ENCODE measurements around the gene WNT10A.
"Not testable (repeated sequence)": the region's sequence is repeated elsewhere in the genome, so short reads cannot be mapped to it uniquely, and the experiment has no call there.

The WNT10A gene

DNA sequence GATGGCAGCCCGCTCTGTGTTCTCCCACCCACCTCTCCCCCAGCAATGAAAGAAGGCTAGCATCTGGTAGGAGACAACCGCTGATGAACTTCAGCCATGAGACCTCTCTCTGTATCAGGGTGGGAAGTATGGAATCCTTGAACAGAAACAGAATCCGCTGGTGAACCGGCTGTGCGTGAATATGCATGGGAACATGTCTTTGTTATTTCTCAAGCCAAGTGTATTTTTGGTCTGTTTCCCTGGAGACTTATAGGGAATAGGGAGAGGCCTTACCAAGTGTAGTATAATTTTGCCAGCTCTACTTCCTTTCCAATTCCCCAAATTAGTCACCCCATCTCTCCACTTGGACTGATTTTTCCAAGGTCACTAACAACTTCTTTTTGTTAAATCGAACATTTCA lies 30.1 kb downstream of the WNT10A start:
- H3K9me3 ChIP-seq, result no peaks in the 10 kb centered on the region
- TF ChIP-seq, protein P1, sequence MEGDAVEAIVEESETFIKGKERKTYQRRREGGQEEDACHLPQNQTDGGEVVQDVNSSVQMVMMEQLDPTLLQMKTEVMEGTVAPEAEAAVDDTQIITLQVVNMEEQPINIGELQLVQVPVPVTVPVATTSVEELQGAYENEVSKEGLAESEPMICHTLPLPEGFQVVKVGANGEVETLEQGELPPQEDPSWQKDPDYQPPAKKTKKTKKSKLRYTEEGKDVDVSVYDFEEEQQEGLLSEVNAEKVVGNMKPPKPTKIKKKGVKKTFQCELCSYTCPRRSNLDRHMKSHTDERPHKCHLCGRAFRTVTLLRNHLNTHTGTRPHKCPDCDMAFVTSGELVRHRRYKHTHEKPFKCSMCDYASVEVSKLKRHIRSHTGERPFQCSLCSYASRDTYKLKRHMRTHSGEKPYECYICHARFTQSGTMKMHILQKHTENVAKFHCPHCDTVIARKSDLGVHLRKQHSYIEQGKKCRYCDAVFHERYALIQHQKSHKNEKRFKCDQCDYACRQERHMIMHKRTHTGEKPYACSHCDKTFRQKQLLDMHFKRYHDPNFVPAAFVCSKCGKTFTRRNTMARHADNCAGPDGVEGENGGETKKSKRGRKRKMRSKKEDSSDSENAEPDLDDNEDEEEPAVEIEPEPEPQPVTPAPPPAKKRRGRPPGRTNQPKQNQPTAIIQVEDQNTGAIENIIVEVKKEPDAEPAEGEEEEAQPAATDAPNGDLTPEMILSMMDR (IDR thresholded peaks at IDR 0.05; ENCODE audit: low read depth, low read length), result no peak
- no peak overlapping the region for H3K4me3 ChIP-seq (ENCODE audit: low read depth, low read length)
- H3K36me3 ChIP-seq, result no peaks in the 10 kb centered on the region
- H3K4me1 ChIP-seq, result no peaks in the 10 kb centered on the region
- no peak for DNase-seq
- no peaks in the 10 kb centered on the region for H3K27me3 ChIP-seq

GRCh38 chr2:218920504-218920903 lies 39.9 kb downstream of the WNT10A start:
- H3K9me3 ChIP-seq, result no peaks in the 10 kb centered on the region; the same call in none of the 2 replicates
- TF ChIP-seq, protein P1 (IDR thresholded peaks at IDR 0.05; ENCODE audit: low read depth, low read length), result no peak
- no peaks in the 10 kb centered on the region for H3K36me3 ChIP-seq
- no peak for DNase-seq
- no peak overlapping the region for H3K4me3 ChIP-seq (ENCODE audit: low read depth, low read length)
- no peaks in the 10 kb centered on the region for H3K4me1 ChIP-seq
- no peaks in the 10 kb centered on the region for H3K27me3 ChIP-seq

- DNase-seq, result no peak
- H3K27me3 ChIP-seq, result no peaks in the 10 kb centered on the region
- TF ChIP-seq, protein P1 (IDR thresholded peaks at IDR 0.05; ENCODE audit: low read depth, low read length), result no peak
- H3K9me3 ChIP-seq, result no peaks in the 10 kb centered on the region; the same call in none of the 2 replicates
- H3K4me1 ChIP-seq, result no peaks in the 10 kb centered on the region
- no peak overlapping the region for H3K4me3 ChIP-seq (ENCODE audit: low read depth, low read length)
- no peaks in the 10 kb centered on the region for H3K36me3 ChIP-seq
Measured at GRCh38 chr2:218924757-218925156, 44.1 kb downstream of the WNT10A start.

GRCh38 chr2:218925434-218925833 lies 44.8 kb downstream of the WNT10A start:
- TF ChIP-seq, protein P1 (IDR thresholded peaks at IDR 0.05; ENCODE audit: low read depth, low read length), result no peak

DNA sequence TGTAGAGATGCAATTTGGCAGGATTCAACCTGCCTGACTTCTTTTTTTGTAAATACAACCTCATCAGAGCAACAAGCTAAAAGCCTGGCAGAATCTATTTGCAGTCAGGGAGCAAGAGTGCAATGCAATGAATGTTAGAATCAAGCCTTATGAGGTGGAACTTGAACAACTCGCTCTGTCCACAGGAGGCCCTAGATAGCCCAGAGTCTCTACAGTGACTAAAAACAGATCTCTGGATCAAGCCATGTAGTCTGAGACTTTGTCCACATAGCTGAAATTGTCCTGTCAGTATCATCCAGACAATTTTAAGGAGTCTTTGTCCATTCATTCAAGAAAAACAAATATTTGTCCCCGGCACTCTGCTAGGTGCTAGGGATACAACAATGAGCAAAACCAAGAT lies 46.8 kb downstream of the WNT10A start:
- DNase-seq, result no peak
- TF ChIP-seq, protein P1 (IDR thresholded peaks at IDR 0.05; ENCODE audit: low read depth, low read length), result no peak
- H3K36me3 ChIP-seq, result no peaks in the 10 kb centered on the region
- H3K4me1 ChIP-seq, result no peaks in the 10 kb centered on the region
- no peaks in the 10 kb centered on the region for H3K27me3 ChIP-seq
- no peak overlapping the region for H3K4me3 ChIP-seq (ENCODE audit: low read depth, low read length)
- H3K9me3 ChIP-seq, result no peaks in the 10 kb centered on the region; the same call in none of the 2 replicates

More at GRCh38 chr2:218925434-218925833, 44.8 kb downstream of the WNT10A start:
- no peak for DNase-seq
- Histone ChIP-seq H3K36me3 (no peaks in the 10 kb centered on the region), H3K4me1 (no peaks in the 10 kb centered on the region), H3K9me3 (no peaks in the 10 kb centered on the region; the same call in none of the 2 replicates), H3K4me3 (ENCODE audit: low read depth, low read length) (no peak overlapping the region), H3K27me3 (no peaks in the 10 kb centered on the region)

- Histone ChIP-seq H3K4me1 (no peaks in the 10 kb centered on the region), H3K4me3 (ENCODE audit: low read depth, low read length) (no peak overlapping the region), H3K9me3 (no peaks in the 10 kb centered on the region; the same call in none of the 2 replicates), H3K36me3 (no peaks in the 10 kb centered on the region), H3K27me3 (no peaks in the 10 kb centered on the region)
- DNase-seq, result no peak
- TF ChIP-seq, protein P1 (IDR thresholded peaks at IDR 0.05; ENCODE audit: low read depth, low read length), result no peak
Measured at GRCh38 chr2:218927876-218928275, 47.2 kb downstream of the WNT10A start.

- H3K36me3 ChIP-seq; H3K9me3 ChIP-seq; H3K27me3 ChIP-seq; DNase-seq; H3K4me3 ChIP-seq (ENCODE audit: low read depth, low read length); H3K4me1 ChIP-seq: not testable (repeated sequence)
Measured at GRCh38 chr2:218930488-218930887, 49.8 kb downstream of the WNT10A start.

DNA sequence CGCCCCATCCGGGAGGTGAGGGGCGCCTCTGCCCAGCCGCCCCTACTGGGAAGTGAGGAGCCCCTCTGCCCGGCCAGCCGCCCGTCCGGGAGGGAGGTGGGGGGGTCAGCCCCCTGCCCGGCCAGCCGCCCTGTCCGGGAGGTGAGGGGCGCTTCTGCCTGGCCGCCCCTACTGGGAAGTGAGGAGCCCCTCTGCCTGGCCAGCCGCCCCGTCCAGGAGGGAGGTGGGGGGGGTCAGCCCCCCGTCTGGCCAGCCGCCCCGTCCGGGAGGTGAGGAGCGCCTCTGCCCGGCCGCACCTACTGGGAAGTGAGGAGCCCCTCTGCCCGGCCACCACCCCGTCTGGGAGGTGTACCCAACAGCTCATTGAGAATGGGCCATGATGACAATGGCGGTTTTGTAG lies 51.1 kb downstream of the WNT10A start:
- H3K4me1 ChIP-seq; H3K27me3 ChIP-seq; H3K9me3 ChIP-seq; H3K4me3 ChIP-seq (ENCODE audit: low read depth, low read length); DNase-seq; H3K36me3 ChIP-seq: not testable (repeated sequence)

All from BE2C (cell line).